SK-MEL-5 (cell line): ENCODE data around the gene OR52K1. TPM values are rescaled to one million over a fixed set of nuclear protein-coding genes. Genes with fewer than 3 reads are reported as not detected.

Experiments used
- DNase-seq: peaks from one replicate; pipeline ENCODE4 v3.0.0-alpha.2; 2016; ENCODE audit warnings: low read depth, low spot score
- in situ Hi-C: cut with HindIII; loops from 2 replicates; pipeline ENCODE4 v1.10.0; 2016; ENCODE audit warnings: low sequenced_read_pairs, high pct_unique_total_duplicates, low pct_unique_long_range_greater_than_20kb
- polyA plus RNA-seq, 2 experiments: library from polyadenylated mRNA; depleted of rRNA; stranded (reverse); fragments of >200 nt; gene quantifications; 2 replicates each; pipeline ENCODE4 v1.2.3, GENCODE V29; 2015
- total RNA-seq: library from RNA; depleted of rRNA; stranded (reverse); fragments of >200 nt; shearing (Covaris generic); gene quantifications from 2 replicates; pipeline ENCODE4 v1.2.3, GENCODE V29; 2014; rRNA removed

OR52K1 gene
- total RNA-seq = not detected in 2 replicates
- polyA plus RNA-seq (2015; cell fraction: cytosol; rRNA removed) = not detected in 2 replicates
- not detected in 2 replicates for polyA plus RNA-seq (2015; cell fraction: nucleus; rRNA removed)

DNA sequence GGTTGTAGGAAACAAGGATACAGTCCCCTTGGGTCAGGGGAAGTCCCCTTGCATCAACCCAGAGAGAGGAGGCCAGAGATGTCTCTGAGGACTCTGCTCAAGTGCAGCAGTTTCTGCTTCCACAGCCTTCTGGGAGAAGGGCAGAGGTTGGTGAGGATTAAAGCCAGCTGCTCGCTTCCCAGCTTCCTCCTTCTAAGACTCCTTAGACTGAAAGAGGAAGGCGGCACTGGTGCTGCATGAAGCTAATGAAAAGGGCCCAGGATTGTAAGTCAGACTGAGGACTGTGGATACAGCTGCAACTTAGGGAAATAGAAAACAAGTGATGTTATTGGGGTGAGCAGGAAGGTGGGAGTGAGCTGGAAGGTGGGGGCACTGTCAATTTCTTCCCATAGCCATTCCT lies at the start of gene OR52K1:
Gene OR52K1, plus strand, starts transcription at position 202 of the 400 bp plus-strand sequence. CDS start 6,255 bp downstream, outside the sequence.
- in situ Hi-C loops = no loop called here
- DNase-seq = no peak

DNA sequence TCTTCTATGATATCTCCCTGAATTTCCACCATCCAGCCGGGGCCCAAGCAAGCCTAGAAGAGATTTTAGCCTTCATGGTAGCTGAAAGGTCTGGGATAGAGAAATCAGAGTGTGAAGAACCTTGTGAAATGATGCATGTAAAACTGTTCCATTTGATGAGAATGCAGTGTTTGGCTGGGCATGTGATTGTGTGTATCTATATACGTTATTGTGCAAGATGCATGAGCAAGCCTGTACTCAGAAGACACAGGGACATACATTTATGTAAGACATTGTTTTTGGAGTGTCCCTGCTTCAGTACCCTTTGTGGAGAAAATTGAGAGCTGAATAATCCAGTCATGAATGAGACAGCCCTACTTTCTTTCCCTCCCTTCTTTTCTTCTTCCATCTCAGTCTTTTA lies 48.6 kb upstream of the OR52K1 start:
- in situ Hi-C loops = no loop called here
- no peak for DNase-seq

DNA sequence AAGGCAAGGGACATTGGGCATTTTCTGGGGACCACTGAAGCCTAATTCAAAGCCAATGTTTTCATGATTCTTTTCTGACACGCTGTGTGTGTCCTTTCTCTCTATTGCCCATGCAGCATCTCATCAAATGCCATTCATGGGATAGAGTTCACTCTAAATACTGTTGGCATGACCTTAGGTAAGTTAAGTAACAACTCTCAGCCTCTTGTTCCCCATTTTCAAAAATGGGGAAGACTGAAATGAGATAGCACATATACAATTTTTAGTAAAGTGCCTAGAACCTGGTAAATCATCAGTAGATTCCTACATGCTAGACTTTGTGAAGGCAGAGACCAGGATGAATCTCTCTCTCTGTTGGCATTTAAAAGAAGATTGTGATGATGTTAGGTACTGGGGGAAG lies 46.0 kb upstream of the OR52K1 start:
- in situ Hi-C loops = no loop called here
- no peak for DNase-seq

DNA sequence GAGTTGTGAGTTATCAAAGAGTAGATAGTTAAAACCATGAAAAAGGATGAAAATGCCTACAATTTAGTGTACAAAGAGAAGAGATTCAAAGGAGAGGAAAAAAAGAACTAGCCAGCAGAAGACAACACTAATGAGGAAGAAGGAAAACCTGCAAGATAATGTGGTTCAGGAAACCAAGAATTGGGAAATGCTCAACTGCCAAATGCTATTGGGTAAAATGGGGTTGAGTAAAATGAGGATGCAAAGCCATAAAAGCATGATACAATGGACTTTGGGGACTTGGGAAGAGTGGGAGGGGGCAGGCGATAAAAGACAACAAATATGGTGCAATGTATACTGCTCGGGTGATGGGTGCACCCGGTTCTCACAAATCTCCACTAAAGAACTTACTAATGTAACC lies 40.9 kb upstream of the OR52K1 start:
- DNase-seq = no peak
- in situ Hi-C loops = no loop called here

DNA sequence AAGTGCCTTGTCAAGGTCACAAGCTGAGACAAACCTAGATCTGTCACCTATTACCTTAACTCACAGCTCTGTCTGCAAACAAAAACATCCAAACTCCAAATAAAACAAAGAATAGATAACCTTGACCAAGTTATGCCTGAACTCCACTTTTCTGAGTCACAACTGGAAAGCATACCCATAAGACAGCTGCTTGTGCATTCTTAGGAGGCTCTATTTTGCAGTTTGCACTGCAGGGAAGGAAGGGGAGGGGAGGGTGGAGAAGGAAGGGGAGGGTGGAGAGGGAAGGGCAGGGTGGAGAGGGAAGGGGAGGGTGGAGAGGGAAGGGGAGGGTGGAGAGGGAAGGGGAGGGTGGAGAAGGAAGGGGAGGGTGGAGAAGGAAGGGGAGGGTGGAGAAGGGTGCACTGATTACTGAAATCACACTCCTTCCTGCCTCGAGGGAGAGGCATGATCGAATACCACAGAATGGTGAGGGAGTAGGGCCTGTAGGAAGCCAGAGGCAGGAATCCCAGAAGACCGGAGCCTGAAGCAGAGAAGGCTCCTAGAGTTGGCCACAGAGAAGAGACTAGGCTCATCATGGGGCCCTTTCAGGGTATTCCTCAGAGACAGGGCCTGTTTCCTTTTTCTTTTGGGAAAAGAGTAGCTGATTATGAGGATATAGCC lies 39.1 kb upstream of the OR52K1 start:
- in situ Hi-C loops = no loop called here
- no peak for DNase-seq

DNA sequence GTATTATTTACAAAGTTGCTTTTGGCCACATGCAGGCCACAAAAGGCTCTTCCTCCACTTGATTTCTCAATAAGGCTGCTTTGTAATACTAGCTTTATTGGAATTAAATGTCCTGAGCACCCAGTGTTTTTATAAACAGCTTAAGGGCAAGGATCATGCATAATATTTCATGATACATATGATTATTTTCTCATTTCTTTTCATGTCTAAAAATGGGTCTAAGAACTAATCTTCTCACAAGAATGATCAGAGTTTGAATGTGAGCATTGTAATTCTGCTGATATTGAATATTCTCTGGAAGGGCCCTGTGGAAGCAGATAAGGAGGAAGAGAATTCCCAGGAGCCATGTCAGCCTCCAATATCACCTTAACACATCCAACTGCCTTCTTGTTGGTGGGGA lies 33.5 kb upstream of the OR52K1 start, which contains the start of gene OR52K2:
Gene OR52K2, plus strand, starts transcription at position 301 of the 400 bp plus-strand sequence. Its CDS starts 45 bp downstream, at position 346.
- in situ Hi-C loops = no loop called here
- DNase-seq = no peak

DNA sequence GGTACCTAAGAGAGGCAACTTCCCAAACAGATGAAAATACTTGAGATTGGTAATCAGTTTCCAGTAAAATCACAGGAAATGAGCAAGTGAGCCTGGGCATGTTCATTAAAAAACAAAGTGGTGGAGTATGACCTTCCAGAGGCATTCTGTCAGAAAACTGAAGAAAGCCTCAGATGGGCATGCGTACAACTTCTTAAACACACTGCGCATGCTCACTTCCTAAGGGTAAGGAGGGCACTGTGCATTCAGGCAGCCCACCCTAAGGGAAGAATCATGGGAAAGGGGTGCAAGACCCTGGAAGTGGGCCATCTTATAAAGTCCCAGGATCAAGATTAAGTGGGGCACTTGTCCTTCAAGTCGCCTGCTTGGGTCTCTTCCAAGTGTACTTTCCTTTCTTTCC lies 29.3 kb upstream of the OR52K1 start:
- DNase-seq = peak; percentile 32
- in situ Hi-C loops = no loop called here

DNA sequence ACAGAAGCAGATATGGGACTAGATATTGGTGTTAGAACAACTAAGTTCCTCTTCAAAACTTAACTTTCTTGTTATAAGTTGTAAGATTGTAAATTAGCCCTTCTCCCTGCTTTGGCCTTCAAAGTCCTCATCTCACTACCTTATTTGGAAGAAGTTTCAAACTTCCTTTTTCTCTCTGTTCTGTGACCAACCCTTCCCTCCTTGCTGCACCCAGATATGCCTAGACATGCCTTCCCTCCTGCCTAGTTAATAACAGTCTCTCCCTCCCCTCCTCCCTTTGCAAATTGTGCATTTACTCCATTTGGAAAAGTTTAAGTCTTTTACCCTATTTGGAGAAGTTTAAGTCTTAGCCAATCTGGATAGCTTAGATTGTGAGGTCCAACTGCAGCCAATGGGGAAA lies 28.4 kb upstream of the OR52K1 start:
- DNase-seq = no peak
- in situ Hi-C loops = no loop called here

DNA sequence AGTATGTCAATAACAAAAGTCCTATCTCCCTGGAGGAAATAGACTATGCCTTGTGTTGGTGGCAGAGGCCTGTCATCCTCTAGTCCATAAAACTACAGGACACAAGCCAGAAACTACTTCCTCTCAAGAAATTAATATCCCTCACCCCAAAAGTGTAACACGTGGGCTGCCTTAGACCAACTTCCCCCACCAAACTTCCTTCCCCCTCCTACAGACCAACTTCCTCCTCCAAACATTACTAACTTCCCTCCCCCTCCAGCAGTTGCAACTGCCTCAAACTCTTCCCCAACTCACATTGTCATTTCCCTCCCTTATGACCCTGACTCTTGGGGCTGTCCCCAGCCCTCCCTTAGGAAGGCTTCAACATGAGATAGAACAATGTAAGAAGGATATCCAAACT lies 27.0 kb upstream of the OR52K1 start:
- in situ Hi-C loops = no loop called here
- no peak for DNase-seq

DNA sequence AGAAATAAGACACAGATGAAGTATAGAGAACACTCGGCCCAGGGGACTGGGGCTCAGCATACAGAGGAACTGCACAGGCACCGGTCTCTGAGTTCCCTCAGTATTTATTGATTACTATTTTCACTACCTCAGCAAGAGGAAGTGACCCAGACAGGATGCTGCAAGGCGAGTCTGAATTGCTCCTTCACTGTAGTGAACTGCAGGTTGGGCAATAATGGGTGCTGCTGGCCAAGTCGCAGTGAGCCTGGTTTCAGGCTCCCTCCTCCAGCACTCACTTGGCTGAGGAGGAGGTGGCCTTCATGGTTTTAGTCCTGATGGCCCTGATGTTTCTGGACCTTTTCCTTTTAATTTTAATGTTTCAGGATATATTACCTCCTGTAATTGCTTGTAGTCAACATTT lies 22.9 kb upstream of the OR52K1 start:
- in situ Hi-C loops = no loop called here
- DNase-seq = no peak

DNA sequence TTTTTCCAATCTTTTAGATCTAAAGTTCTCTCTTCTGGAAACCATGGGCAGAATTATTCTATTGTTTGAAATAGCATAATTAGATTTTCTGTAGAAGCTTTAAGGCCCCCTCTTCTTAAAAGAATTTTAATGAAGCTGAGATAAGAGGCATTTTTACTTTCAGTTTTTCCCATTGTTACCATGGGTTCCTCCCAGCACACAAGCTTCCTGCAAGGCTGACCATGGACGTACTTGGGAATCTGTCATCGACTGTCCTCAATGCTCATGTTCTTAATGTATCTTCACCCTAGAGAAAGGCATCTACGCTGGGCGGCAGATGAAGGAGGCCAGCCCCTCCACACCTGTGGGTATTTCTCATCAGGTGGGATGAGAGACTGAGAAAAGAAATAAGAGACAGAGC lies 22.3 kb upstream of the OR52K1 start:
- in situ Hi-C loops = no loop called here
- DNase-seq = no peak

DNA sequence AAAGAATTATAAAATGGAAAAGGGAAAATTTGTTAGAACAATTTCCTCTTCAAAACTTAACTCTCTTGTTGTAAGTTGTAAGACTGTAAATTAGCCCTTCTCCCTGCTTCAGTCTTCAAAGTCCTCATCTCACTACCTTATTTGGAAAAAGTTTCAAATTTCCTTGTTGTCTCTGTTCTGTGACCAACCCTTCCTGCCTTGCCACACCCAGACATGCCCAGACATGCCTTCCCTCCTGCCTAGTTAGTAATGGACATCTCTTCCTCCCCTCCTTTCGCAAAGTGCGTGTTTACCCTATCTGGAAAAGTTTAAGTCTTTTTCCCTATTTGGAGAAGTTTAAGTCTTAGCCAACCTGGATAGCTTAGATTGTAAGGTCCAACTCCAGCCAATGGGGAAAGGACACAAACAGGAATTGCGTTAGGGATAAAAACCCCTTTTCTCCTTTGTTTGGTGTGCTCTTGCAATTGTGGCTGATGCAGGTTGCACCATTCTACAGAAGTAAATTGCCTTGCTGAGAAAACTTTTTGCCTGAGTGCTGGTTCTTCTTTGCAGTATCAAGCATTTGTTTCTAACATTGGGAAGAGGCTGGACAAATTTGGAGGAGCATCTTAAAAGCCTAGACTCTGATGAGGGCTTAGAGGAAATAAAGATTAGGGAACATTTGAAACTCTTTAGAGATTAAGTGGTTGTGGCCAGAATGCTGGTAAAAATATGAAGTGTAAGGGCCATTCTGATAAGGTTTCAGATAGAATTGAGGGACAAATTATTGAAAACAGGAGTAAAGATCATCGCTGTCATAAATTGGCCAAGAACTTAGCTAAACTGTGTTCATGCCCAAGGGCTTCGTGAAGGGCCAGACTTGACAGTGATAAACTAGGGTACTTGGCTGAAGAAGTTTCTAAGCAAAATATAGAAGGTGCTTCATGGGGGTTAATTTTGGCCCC lies 18.0 kb upstream of the OR52K1 start:
- in situ Hi-C loops = no loop called here
- no peak for DNase-seq

DNA sequence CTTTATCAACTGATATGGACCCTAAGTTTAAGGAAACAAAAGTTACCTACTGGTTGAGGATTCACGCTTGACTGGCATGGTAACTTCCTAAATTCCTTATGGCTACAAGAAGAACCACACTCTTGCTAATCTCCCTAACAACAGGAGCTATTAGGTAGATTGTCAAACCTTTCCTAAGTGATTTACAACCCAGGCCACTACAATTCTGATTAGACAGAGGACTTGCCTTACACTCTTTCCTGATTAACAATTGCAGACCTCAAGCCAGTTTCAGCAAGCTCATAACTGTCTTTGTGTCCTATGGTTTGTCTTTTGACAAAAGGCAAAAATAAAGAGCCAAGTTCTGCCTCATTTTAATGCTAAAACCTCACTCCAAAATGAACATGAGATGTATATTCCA lies 17.0 kb upstream of the OR52K1 start:
- in situ Hi-C loops = no loop called here
- DNase-seq = no peak

DNA sequence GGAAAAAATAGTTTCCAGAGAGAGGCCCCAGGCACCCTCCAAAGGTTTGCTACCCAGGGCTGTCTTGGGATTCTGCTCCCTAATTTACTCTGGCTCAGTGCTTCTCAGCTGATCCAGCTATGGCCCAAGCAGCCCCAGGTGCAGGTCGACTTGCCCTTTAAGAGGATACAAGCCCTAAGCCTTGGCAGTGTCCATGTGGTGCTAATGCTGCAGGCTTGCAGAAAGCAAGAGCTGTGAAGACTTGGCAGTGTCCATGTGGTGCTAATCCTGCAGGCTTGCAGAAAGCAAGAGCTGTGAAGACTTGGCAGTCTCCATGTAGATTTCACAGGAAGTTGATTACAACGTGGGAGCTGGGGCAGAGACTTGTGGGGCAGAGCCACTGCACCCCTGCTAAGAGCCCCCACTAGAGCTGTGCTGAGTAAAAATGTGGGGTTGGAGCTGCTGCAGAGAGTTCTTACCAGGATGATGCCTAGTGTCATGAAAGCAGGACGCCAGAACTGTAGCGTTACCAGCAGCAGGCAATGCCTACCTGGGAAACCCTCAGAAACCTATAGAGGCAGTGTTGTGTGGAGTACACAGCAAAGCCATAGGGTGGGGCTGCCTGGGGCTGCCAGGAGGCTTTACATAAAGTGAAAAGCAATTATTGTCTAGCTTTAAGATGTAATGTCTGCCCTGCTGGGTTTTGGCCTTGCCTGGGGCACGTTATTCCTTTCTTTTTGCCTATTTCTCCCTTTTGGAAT lies 16.1 kb upstream of the OR52K1 start:
- no peak for DNase-seq
- in situ Hi-C loops = no loop called here

DNA sequence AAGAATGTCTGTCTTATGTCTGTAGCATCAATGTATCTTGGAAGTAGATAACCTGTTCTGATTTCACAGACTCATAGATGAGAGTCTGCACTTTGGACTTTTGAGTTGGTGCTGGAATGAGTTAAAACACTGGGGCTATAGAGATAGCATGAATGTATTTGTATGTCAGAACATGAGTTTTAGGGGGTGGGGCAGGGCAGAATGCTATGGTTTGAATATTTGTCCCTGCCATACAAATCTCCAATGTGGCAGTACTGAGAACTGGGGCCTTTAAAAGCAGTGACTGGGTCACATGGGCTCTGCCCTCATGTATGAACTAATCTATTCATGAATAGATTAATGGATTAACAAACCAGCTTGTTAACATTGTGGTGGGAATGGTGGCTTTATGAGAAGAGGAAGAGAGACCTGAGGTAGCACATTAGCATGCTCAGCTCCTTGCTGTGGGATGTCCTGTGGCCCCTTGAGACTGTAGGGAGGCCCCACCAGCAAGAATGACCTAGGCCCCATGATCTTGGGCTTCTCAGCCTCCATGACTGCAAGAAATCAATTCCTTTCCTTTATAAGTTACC lies 15.5 kb upstream of the OR52K1 start:
- DNase-seq = no peak
- in situ Hi-C loops = no loop called here

DNA sequence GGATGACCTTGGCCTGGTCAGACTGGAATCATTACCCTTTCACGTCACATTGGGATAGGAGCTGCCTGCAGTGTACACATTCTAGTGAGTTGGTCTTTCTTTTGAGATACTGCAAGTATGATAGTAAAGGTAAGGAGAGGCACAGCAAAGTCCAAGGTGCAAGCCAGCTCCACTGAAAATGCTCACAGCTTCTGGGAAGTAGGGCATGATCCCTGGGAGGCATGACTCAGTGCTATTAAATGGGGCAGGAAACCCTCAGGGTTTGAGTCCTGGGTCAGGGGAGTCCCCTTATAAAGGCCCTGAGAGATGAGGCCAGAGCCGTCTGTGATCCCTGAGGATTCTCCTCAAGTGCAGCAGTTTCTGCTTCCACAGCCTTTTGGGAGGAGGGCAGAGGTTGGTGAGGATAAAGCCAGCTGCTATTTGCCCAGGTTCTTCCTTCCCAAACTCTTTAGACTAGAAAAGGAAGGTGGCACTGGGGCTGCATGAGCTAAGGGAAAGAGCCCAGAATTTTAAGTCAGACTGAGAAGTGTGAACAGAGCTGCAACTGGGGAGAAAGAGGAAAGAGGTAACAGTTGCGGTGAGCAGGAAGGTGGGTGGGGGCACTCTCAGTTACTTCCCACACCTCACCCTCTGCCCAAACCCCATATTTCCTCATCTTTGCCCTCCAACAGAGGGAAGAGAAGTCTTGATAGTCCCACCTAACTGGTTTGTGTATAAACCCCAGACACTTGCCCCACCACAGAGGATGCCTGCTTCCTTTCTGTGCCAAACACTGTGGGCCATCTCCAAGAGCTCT lies 14.4 kb upstream of the OR52K1 start:
- no peak for DNase-seq
- in situ Hi-C loops = no loop called here

DNA sequence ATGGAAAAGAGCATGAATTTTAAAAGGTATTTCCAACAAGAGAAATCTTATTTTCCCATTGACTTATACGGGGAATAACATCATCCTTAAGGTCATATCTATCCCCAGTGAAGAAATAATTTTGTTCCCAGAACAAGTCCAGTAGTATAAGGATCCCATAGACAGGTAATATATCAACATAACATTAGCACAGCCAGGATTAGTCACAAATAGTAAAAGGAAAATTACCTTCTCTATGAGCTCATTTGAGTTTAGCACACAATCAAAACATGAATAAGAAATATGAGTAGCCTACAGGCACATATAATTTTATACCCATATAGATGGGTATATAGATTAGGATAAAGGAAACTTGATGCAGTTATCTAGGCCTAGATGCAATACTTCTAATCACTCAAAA lies 2.8 kb upstream of the OR52K1 start:
- no peak for DNase-seq
- in situ Hi-C loops = no loop called here
